ENCODE measurements around the gene PRDX2. TPM values are rescaled to one million over a fixed set of nuclear protein-coding genes. Genes with fewer than 3 reads are reported as not detected.

Gene PRDX2
- total RNA-seq, 4 donors from 2014 or later = 178 to 303 (median 227) TPM

- H3K36me3 ChIP-seq = no peaks in the 10 kb centered on the region
- no peak for TF ChIP-seq POLR2A (IDR thresholded peaks at IDR 0.05)
- no peak for TF ChIP-seq CTCF (IDR thresholded peaks at IDR 0.05)
- no peak for TF ChIP-seq EP300 (IDR thresholded peaks at IDR 0.05)
- no peak for TF ChIP-seq POLR2AphosphoS5 (IDR thresholded peaks at IDR 0.05)
- no peaks in the 10 kb centered on the region for H3K27me3 ChIP-seq
- H3K4me3 ChIP-seq = peak overlapping the region; percentile 60 to 97
- H3K9me3 ChIP-seq = no peaks in the 10 kb centered on the region
- peaks cover 0 to 71% (median 42%) of the 10 kb centered on the region in 3 donors for H3K4me1 ChIP-seq
- peak overlapping the region; percentile 89 to 100 (median 98) for H3K27ac ChIP-seq
- WGBS, 2 donors (ENCODE audit: low coverage in 1 of 2) = no CpG with 5 or more reads among the region's 12 CpGs
- ATAC-seq = no peak
Measured at GRCh38 chr19:12788682-12789097, 12.9 kb downstream of the PRDX2 start.

- no peak for TF ChIP-seq POLR2AphosphoS5 (IDR thresholded peaks at IDR 0.05)
- no peak for TF ChIP-seq POLR2A (IDR thresholded peaks at IDR 0.05)
- TF ChIP-seq EP300 (IDR thresholded peaks at IDR 0.05) = no peak
- TF ChIP-seq CTCF (IDR thresholded peaks at IDR 0.05) = no peak
- peak overlapping the region; percentile 89 to 100 (median 98) for H3K27ac ChIP-seq
- H3K4me1 ChIP-seq = peaks cover 0 to 75% (median 47%) of the 10 kb centered on the region in 3 donors
- peak overlapping the region in 1 of 2 donors; percentile 97 for H3K4me3 ChIP-seq
- H3K9me3 ChIP-seq = no peaks in the 10 kb centered on the region
- WGBS, 2 donors (ENCODE audit: low coverage in 1 of 2) = 15 to 18% methylated on average over 4 of the region's 4 CpGs
- no peak for ATAC-seq
- H3K36me3 ChIP-seq = no peaks in the 10 kb centered on the region
- H3K27me3 ChIP-seq = no peaks in the 10 kb centered on the region
Measured at GRCh38 chr19:12788042-12788681, 13.4 kb downstream of the PRDX2 start.

GRCh38 chr19:12787458-12787857, 14.1 kb downstream of the PRDX2 start:
- ATAC-seq = no peak
- WGBS, 2 donors (ENCODE audit: low coverage in 1 of 2) = 81 to 87% methylated on average over 5 to 10 of the region's 10 CpGs
- H3K4me3 ChIP-seq = no peak overlapping the region
- no peak for TF ChIP-seq POLR2AphosphoS5 (IDR thresholded peaks at IDR 0.05)
- TF ChIP-seq POLR2A (IDR thresholded peaks at IDR 0.05) = no peak
- TF ChIP-seq EP300 (IDR thresholded peaks at IDR 0.05) = no peak
- TF ChIP-seq CTCF (IDR thresholded peaks at IDR 0.05) = no peak
- H3K27ac ChIP-seq = peak overlapping the region in 3 of 4 donors; percentile 98 to 100 (median 99)
- no peaks in the 10 kb centered on the region for H3K36me3 ChIP-seq
- no peaks in the 10 kb centered on the region for H3K27me3 ChIP-seq
- no peaks in the 10 kb centered on the region for H3K9me3 ChIP-seq
- peaks cover 0 to 82% (median 51%) of the 10 kb centered on the region in 3 donors for H3K4me1 ChIP-seq

GRCh38 chr19:12786952-12787351, 14.6 kb downstream of the PRDX2 start:
- 56 to 65% methylated on average over 2 to 3 of the region's 3 CpGs for WGBS, 2 donors (ENCODE audit: low coverage in 1 of 2)
- TF ChIP-seq CTCF (IDR thresholded peaks at IDR 0.05) (no peak), EP300 (IDR thresholded peaks at IDR 0.05) (no peak), POLR2AphosphoS5 (IDR thresholded peaks at IDR 0.05) (no peak), POLR2A (IDR thresholded peaks at IDR 0.05) (no peak)
- H3K36me3 ChIP-seq = no peaks in the 10 kb centered on the region
- no peaks in the 10 kb centered on the region for H3K27me3 ChIP-seq
- no peak overlapping the region for H3K4me3 ChIP-seq
- H3K27ac ChIP-seq = peak overlapping the region in 3 of 4 donors; percentile 98 to 100 (median 99)
- H3K4me1 ChIP-seq = peaks cover 0 to 87% (median 51%) of the 10 kb centered on the region in 3 donors
- no peak for ATAC-seq
- H3K9me3 ChIP-seq = no peaks in the 10 kb centered on the region
